Measurements from ENCODE around the gene MTHFD2L.

DNA sequence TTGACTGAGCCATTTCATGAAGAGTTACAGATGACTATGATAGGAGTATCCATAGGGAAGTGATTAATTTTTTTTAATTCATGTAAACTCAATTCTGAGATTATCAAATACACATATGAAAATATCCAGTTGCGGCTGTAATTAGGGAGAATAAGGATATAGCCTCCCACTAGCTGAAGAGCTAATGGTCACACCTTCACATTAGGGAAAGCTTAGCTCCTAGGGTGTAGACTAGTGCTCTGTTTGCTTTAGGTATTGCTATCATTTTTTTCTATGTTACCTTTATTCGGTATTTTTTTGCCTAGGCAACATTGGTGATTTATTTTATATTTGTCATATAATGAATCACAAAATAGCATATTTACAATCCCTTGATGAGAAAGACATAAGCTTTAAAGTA lies 110.7 kb downstream of the MTHFD2L start:
- no peak for TF ChIP-seq POLR2A (IDR thresholded peaks at IDR 0.05; ENCODE audit: low read length)
- no peak for TF ChIP-seq GATA1 (IDR thresholded peaks at IDR 0.05; ENCODE audit: low read depth, low read length)
